GM12892 (cell line): ENCODE measurements around the gene DONSON.

ENCODE experiments used
- DNase-seq: peaks from one replicate; pipeline ENCODE4 v3.0.0; 2011; ENCODE audit not compliant: insufficient read length
- FAIRE-seq: peaks from 2 replicates; lab custom pipeline; 2011; peaks lifted over from hg19 to GRCh38; lab: Jason Lieb, UNC
- POLR2AphosphoS5 ChIP-seq: IDR thresholded peaks from 2 replicates; pipeline ENCODE4 v1.6.1; 2011; ENCODE audit warnings: low read depth, low read length, control low read depth

DONSON gene

DNA sequence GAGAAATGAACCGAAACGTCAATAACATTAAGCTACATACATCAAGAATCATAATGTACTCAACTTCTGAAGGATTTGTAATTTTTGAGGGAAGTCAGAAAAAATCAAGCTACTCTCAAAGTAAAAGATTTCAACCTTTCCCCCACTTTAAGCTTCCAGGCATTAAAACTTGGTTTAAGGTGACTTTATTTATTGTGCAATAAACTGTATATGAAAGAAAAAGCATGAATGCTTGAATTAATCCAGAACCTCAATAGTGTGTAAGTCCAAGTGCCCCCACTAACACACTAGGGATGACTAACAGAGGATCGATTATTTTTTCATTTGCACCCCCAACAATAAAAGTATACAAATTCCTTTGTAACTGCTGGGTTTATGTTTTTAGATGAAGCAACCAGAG, 57.5 kb downstream of the DONSON start:
- FAIRE-seq = no peak
- TF ChIP-seq POLR2AphosphoS5 = no peak
- no peak for DNase-seq
